ENCODE results near the gene DCAF5. TPM values are rescaled to one million over a fixed set of nuclear protein-coding genes. Genes with fewer than 3 reads are reported as not detected.
"Not testable (repeated sequence)": the region's sequence is repeated elsewhere in the genome, so short reads cannot be mapped to it uniquely, and the experiment has no call there.

Gene DCAF5
- total RNA-seq (2014; rRNA removed; shearing (Covaris generic); ENCODE audit: low replicate concordance), result 39.8 and 45.5 TPM in 2 replicates

DNA sequence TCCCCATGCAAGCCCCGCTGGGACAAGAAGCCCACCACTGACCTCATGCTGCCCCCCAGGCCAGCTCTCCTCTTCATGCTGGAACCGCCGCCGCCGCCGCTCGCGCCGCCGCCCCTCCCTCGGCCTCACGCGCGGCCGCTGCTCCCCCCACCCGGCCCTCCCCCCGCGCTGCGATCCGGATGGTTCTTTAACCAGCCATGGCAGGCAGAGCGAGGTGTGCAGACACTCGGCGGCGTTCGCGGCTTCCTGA lies at the start of gene DCAF5:
Gene DCAF5, minus strand, starts transcription at position 218 of the 250 bp plus-strand sequence. Its CDS starts 141 bp downstream, at position 77.
- no peaks in the 10 kb centered on the region for H4K20me1 ChIP-seq (ENCODE audit: insufficient read depth, low read depth, low read length)
- peak within 1 kb of the TSS; percentile 92 for H2AFZ ChIP-seq (ENCODE audit: low read length)
- H3K27ac ChIP-seq (ENCODE audit: low read length), result peak within 1 kb of the TSS; percentile 83
- H3K4me1 ChIP-seq (ENCODE audit: low read length), result peaks cover 40% of the 10 kb centered on the region
- peak within 1 kb of the TSS; percentile 95 for H3K9ac ChIP-seq (ENCODE audit: low read length)
- H3K9me3 ChIP-seq (ENCODE audit: low read length), result no peaks in the 10 kb centered on the region
- H3K79me2 ChIP-seq (ENCODE audit: low read length), result peaks cover 46% of the 10 kb centered on the region
- H3K9me2 ChIP-seq (replicated peaks; ENCODE audit: insufficient read depth, low read length), result no peaks in the 10 kb centered on the region
- peak within 1 kb of the TSS; percentile 97 for H3K4me2 ChIP-seq (ENCODE audit: low read depth, low read length, poor library complexity, severe bottlenecking)
- H3K27me3 ChIP-seq (ENCODE audit: low read length), result no peaks in the 10 kb centered on the region
- peak within 1 kb of the TSS; percentile 92 for H3K4me3 ChIP-seq (ENCODE audit: low read length)
- H3K36me3 ChIP-seq (ENCODE audit: insufficient read depth, low read length), result peaks cover 18% of the 10 kb centered on the region; the same call in 1 of the 2 replicates
- DNase-seq, result peak; percentile 98

DNA sequence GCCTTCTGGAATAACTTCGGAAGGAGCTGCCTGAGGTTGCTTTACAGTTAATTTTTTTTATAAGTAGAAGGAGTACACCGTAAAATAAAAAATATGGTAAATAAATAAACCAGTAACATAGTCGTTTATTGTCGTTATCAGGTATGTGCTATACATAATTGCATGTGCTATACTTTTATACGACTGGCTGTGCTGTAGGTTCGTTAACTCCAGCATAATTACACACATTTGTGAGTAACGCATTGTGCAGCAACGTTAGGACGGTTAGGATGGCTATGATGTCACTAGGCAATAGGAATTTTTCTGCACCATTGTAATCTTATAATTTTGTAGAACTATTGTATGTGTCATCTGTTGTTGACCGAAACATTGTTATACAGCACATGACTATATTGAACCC lies 46.9 kb upstream of the DCAF5 start:
- H3K27me3 ChIP-seq (ENCODE audit: low read length), result no peaks in the 10 kb centered on the region
- H3K4me3 ChIP-seq (ENCODE audit: low read length), result no peak overlapping the region
- no peaks in the 10 kb centered on the region for H3K9me3 ChIP-seq (ENCODE audit: low read length)
- no peaks in the 10 kb centered on the region for H3K9me2 ChIP-seq (replicated peaks; ENCODE audit: insufficient read depth, low read length)
- DNase-seq, result no peak
- no peak overlapping the region for H3K4me2 ChIP-seq (ENCODE audit: low read depth, low read length, poor library complexity, severe bottlenecking)
- no peaks in the 10 kb centered on the region for H3K36me3 ChIP-seq (ENCODE audit: insufficient read depth, low read length)
- H2AFZ ChIP-seq (ENCODE audit: low read length), result no peak overlapping the region
- no peak overlapping the region for H3K9ac ChIP-seq (ENCODE audit: low read length)
- H3K27ac ChIP-seq (ENCODE audit: low read length), result no peak overlapping the region
- peaks cover 4% of the 10 kb centered on the region; the same call in 1 of the 2 replicates for H3K4me1 ChIP-seq (ENCODE audit: low read length)
- peaks cover 34% of the 10 kb centered on the region for H3K79me2 ChIP-seq (ENCODE audit: low read length)
- H4K20me1 ChIP-seq (ENCODE audit: insufficient read depth, low read depth, low read length), result no peaks in the 10 kb centered on the region

DNA sequence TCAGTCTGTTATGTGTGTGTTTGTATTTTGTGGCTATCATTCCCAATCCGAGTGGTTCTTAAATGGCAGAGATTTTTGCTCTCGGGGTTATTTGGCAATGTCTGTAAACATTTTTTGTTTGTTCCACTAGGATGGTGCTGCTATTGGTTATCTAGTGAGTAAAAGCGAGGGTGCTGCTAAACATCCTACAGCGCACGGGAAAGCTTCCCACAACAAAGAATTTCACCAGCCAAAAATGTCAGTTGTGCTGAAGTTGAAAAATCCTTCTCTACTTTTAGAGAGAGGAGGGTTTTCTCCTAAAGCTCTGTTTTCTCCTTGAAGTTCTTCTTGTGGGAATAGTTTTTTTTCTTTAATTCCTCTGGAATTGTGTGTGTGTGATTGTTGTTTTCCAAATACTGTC lies 40.8 kb upstream of the DCAF5 start:
- no peak for DNase-seq
- no peaks in the 10 kb centered on the region for H3K9me3 ChIP-seq (ENCODE audit: low read length)
- peaks cover 27% of the 10 kb centered on the region for H3K4me1 ChIP-seq (ENCODE audit: low read length)
- H3K79me2 ChIP-seq (ENCODE audit: low read length), result peaks cover 29% of the 10 kb centered on the region
- no peak overlapping the region for H3K9ac ChIP-seq (ENCODE audit: low read length)
- no peaks in the 10 kb centered on the region for H3K9me2 ChIP-seq (replicated peaks; ENCODE audit: insufficient read depth, low read length)
- no peak overlapping the region for H3K27ac ChIP-seq (ENCODE audit: low read length)
- H4K20me1 ChIP-seq (ENCODE audit: insufficient read depth, low read depth, low read length), result no peaks in the 10 kb centered on the region
- no peak overlapping the region for H3K4me2 ChIP-seq (ENCODE audit: low read depth, low read length, poor library complexity, severe bottlenecking)
- no peak overlapping the region for H2AFZ ChIP-seq (ENCODE audit: low read length)
- H3K27me3 ChIP-seq (ENCODE audit: low read length), result no peaks in the 10 kb centered on the region
- H3K36me3 ChIP-seq (ENCODE audit: insufficient read depth, low read length), result no peaks in the 10 kb centered on the region
- H3K4me3 ChIP-seq (ENCODE audit: low read length), result no peak overlapping the region

- peak within 1 kb of the TSS; percentile 90 for H3K4me3 ChIP-seq (ENCODE audit: low read length)
- peak within 1 kb of the TSS; percentile 75 for H3K4me2 ChIP-seq (ENCODE audit: low read depth, low read length, poor library complexity, severe bottlenecking)
- no peaks in the 10 kb centered on the region for H3K9me3 ChIP-seq (ENCODE audit: low read length)
- H3K27me3 ChIP-seq (ENCODE audit: low read length), result no peaks in the 10 kb centered on the region
- no peaks in the 10 kb centered on the region for H4K20me1 ChIP-seq (ENCODE audit: insufficient read depth, low read depth, low read length)
- H3K4me1 ChIP-seq (ENCODE audit: low read length), result peaks cover 23% of the 10 kb centered on the region
- H3K79me2 ChIP-seq (ENCODE audit: low read length), result peaks cover 21% of the 10 kb centered on the region
- H2AFZ ChIP-seq (ENCODE audit: low read length), result peak within 1 kb of the TSS; percentile 97
- H3K9ac ChIP-seq (ENCODE audit: low read length), result peak within 1 kb of the TSS; percentile 80
- H3K27ac ChIP-seq (ENCODE audit: low read length), result no peak within 1 kb of the TSS
- no peaks in the 10 kb centered on the region for H3K36me3 ChIP-seq (ENCODE audit: insufficient read depth, low read length)
- no peaks in the 10 kb centered on the region for H3K9me2 ChIP-seq (replicated peaks; ENCODE audit: insufficient read depth, low read length)
- DNase-seq, result peak; percentile 97
These were observed 38.6 kb upstream of the DCAF5 start, which contains the start of gene EXD2 for GRCh38 chr14:69191340-69192111. TSS of gene EXD2 (plus strand) at chr14:69191498. CDS start at chr14:69209471, 17,973 bp downstream.

- Histone ChIP-seq H2AFZ (ENCODE audit: low read length) (0 out of 2 replicates have a peak overlapping the region, but pooled peaks have one; percentile 6), H3K36me3 (ENCODE audit: insufficient read depth, low read length) (no peaks in the 10 kb centered on the region), H3K27me3 (ENCODE audit: low read length) (no peaks in the 10 kb centered on the region), H3K4me2 (ENCODE audit: low read depth, low read length, poor library complexity, severe bottlenecking) (peak overlapping the region; percentile 75), H3K4me1 (ENCODE audit: low read length) (peaks cover 23% of the 10 kb centered on the region), H4K20me1 (ENCODE audit: insufficient read depth, low read depth, low read length) (no peaks in the 10 kb centered on the region), H3K79me2 (ENCODE audit: low read length) (peaks cover 14% of the 10 kb centered on the region), H3K27ac (ENCODE audit: low read length) (no peak overlapping the region), H3K4me3 (ENCODE audit: low read length) (no peak overlapping the region), H3K9me3 (ENCODE audit: low read length) (no peaks in the 10 kb centered on the region), H3K9ac (ENCODE audit: low read length) (no peak overlapping the region), H3K9me2 (replicated peaks; ENCODE audit: insufficient read depth, low read length) (no peaks in the 10 kb centered on the region)
- DNase-seq, result no peak
These were observed 37.3 kb upstream of the DCAF5 start for GRCh38 chr14:69190191-69190590.

GRCh38 chr14:69183735-69184134 lies 30.8 kb upstream of the DCAF5 start:
- H3K36me3 ChIP-seq (ENCODE audit: insufficient read depth, low read length), result no peaks in the 10 kb centered on the region
- no peaks in the 10 kb centered on the region for H3K9me2 ChIP-seq (replicated peaks; ENCODE audit: insufficient read depth, low read length)
- H3K79me2 ChIP-seq (ENCODE audit: low read length), result no peaks in the 10 kb centered on the region
- H3K9ac ChIP-seq (ENCODE audit: low read length), result no peak overlapping the region
- H2AFZ ChIP-seq (ENCODE audit: low read length), result no peak overlapping the region
- no peaks in the 10 kb centered on the region for H3K27me3 ChIP-seq (ENCODE audit: low read length)
- H3K4me2 ChIP-seq (ENCODE audit: low read depth, low read length, poor library complexity, severe bottlenecking), result no peak overlapping the region
- no peak for DNase-seq
- H3K27ac ChIP-seq (ENCODE audit: low read length), result no peak overlapping the region
- no peaks in the 10 kb centered on the region for H3K4me1 ChIP-seq (ENCODE audit: low read length)
- H3K4me3 ChIP-seq (ENCODE audit: low read length), result no peak overlapping the region
- no peaks in the 10 kb centered on the region for H3K9me3 ChIP-seq (ENCODE audit: low read length)
- H4K20me1 ChIP-seq (ENCODE audit: insufficient read depth, low read depth, low read length), result no peaks in the 10 kb centered on the region

DNA sequence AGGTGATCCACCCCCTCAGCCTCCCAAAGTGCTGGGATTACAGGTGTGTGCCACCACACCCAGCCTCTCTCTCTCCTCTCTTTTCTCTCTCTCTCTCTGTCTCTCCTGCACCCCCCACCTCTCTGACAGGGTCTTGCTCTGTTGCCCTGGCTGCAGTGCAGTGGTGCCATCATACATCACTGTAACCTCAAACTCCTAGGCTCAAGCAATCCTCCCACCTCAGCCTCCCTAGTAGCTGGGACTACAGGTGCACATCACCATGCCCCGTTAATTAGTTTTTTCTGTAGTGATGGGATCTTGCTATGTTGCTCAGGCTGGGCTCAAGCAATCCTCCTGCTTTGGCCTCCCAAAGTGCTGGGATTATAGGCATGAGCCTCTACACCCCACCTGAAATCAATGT lies 29.7 kb upstream of the DCAF5 start:
- not testable (repeated sequence) for H3K36me3 ChIP-seq (ENCODE audit: insufficient read depth, low read length); H2AFZ ChIP-seq (ENCODE audit: low read length)

DNA sequence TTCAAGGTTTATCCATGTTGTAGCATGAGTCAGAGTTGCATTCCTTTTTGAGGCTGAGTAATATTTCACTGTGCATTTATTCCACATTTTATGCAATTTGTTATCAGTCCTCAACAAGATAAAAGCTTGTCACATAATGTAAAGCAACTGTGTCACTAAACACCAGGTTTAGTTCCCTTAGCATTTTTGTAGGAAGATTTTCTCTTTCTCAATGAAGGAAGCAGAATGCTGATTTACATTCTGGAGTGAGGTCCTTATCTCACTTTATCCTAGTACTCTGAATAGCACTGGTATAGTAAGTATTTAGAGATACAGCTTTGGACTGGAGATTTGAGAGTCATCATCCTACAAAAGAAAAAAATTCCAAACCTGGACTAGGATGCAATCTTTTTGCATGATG lies 28.6 kb upstream of the DCAF5 start:
- H3K36me3 ChIP-seq (ENCODE audit: insufficient read depth, low read length), result no peaks in the 10 kb centered on the region
- H3K27ac ChIP-seq (ENCODE audit: low read length), result no peak overlapping the region
- no peaks in the 10 kb centered on the region for H3K27me3 ChIP-seq (ENCODE audit: low read length)
- no peak overlapping the region for H3K4me2 ChIP-seq (ENCODE audit: low read depth, low read length, poor library complexity, severe bottlenecking)
- H3K79me2 ChIP-seq (ENCODE audit: low read length), result no peaks in the 10 kb centered on the region
- no peaks in the 10 kb centered on the region for H3K9me2 ChIP-seq (replicated peaks; ENCODE audit: insufficient read depth, low read length)
- H2AFZ ChIP-seq (ENCODE audit: low read length), result no peak overlapping the region
- H3K4me3 ChIP-seq (ENCODE audit: low read length), result no peak overlapping the region
- no peak overlapping the region for H3K9ac ChIP-seq (ENCODE audit: low read length)
- DNase-seq, result no peak
- no peaks in the 10 kb centered on the region for H3K9me3 ChIP-seq (ENCODE audit: low read length)
- no peaks in the 10 kb centered on the region for H3K4me1 ChIP-seq (ENCODE audit: low read length)
- H4K20me1 ChIP-seq (ENCODE audit: insufficient read depth, low read depth, low read length), result no peaks in the 10 kb centered on the region

More for the DNA sequence above, 29.7 kb upstream of the DCAF5 start:
- H3K27me3 ChIP-seq (ENCODE audit: low read length); H3K27ac ChIP-seq (ENCODE audit: low read length); H3K79me2 ChIP-seq (ENCODE audit: low read length); H3K9me3 ChIP-seq (ENCODE audit: low read length); H3K9me2 ChIP-seq (replicated peaks; ENCODE audit: insufficient read depth, low read length); H4K20me1 ChIP-seq (ENCODE audit: insufficient read depth, low read depth, low read length); H3K4me1 ChIP-seq (ENCODE audit: low read length); H3K4me2 ChIP-seq (ENCODE audit: low read depth, low read length, poor library complexity, severe bottlenecking); H3K9ac ChIP-seq (ENCODE audit: low read length); DNase-seq; H3K4me3 ChIP-seq (ENCODE audit: low read length): not testable (repeated sequence)

Data from Karpas-422 (cell line).